Fibroblast of lung (primary cell): Measurements from ENCODE around the gene CKLF. TPM values are rescaled to one million over a fixed set of nuclear protein-coding genes. Genes with fewer than 3 reads are reported as not detected.
"Not testable (repeated sequence)": the region's sequence is repeated elsewhere in the genome, so short reads cannot be mapped to it uniquely, and the experiment has no call there.

Experiments
- DNase-seq, 2 donors: peaks; one replicate each; pipeline versions ENCODE4 v3.0.0 to v3.0.0-alpha.2; 2010; ENCODE audit warnings: low read depth in 2 of 2
- H2AFZ ChIP-seq: 2 replicates; pipeline ENCODE4 v1.5.1; 2012; ENCODE audit warnings: low read length, control low read depth, inconsistent platforms
- H3K27ac ChIP-seq: 2 replicates; pipeline ENCODE4 v1.5.1; 2011; ENCODE audit warnings: low read length, control low read depth; ENCODE audit not compliant: insufficient read depth
- H3K27me3 ChIP-seq: 2 replicates; pipeline ENCODE4 v1.5.1; 2011; ENCODE audit warnings: mild to moderate bottlenecking, low read length; ENCODE audit not compliant: control insufficient read depth, insufficient read depth
- H3K36me3 ChIP-seq: 2 replicates; pipeline ENCODE4 v1.5.1; 2011; ENCODE audit warnings: low read length; ENCODE audit not compliant: control insufficient read depth, insufficient read depth
- H3K4me1 ChIP-seq: 2 replicates; pipeline ENCODE4 v1.5.1; 2011; ENCODE audit warnings: low read length; ENCODE audit not compliant: control insufficient read depth, insufficient read depth; ENCODE audit errors: extremely low read depth
- H3K4me2 ChIP-seq: 2 replicates; pipeline ENCODE4 v1.5.1; 2011; ENCODE audit warnings: low read length, control low read depth; ENCODE audit not compliant: insufficient read depth; ENCODE audit errors: extremely low read depth
- H3K4me3 ChIP-seq, 4 experiments: fragments of 200-600 bp in 1 of 4; sonication (generic) in 1 of 4; replicated peaks in 1 of 4; 2 replicates each; pipeline ENCODE4 v1.5.1; 2011 to 2016; ENCODE audit warnings: low read length in 4 of 4, low read depth in 3 of 4, mild to moderate bottlenecking in 3 of 4, control low read depth in 2 of 4, inconsistent platforms in 1 of 4, mixed read lengths in 1 of 4; ENCODE audit not compliant: insufficient read depth in 1 of 4; ENCODE audit errors: control extremely low read depth in 1 of 4
- H3K79me2 ChIP-seq: 2 replicates; pipeline ENCODE4 v1.5.1; 2012; ENCODE audit warnings: mild to moderate bottlenecking, low read length, inconsistent platforms; ENCODE audit not compliant: control insufficient read depth, insufficient read depth
- H3K9ac ChIP-seq: 2 replicates; pipeline ENCODE4 v1.5.1; 2011; ENCODE audit warnings: mild to moderate bottlenecking, low read length, control low read depth; ENCODE audit not compliant: insufficient read depth
- H3K9me3 ChIP-seq: 2 replicates; pipeline ENCODE4 v1.5.1; 2012; ENCODE audit warnings: low read depth, low read length; ENCODE audit not compliant: control insufficient read depth, insufficient read depth
- H4K20me1 ChIP-seq: 2 replicates; pipeline ENCODE4 v1.5.1; 2011; ENCODE audit warnings: low read length; ENCODE audit not compliant: control insufficient read depth, insufficient read depth; ENCODE audit errors: extremely low read depth
- CTCF ChIP-seq, 2 donors: IDR thresholded peaks in 1 of 2; conservative IDR thresholded peaks in 1 of 2; 1 replicate in 1 of 2; 2 replicates in 1 of 2; pipeline ENCODE4 v1.5.1; 2011 to 2012; ENCODE audit warnings: low read length in 2 of 2, control low read depth in 1 of 2, inconsistent platforms in 1 of 2, low read depth in 1 of 2, mild to moderate bottlenecking in 1 of 2
- EZH2 ChIP-seq: IDR thresholded peaks from 2 replicates; pipeline ENCODE4 v1.5.1; 2012; ENCODE audit warnings: low read length, control low read depth, mild to moderate bottlenecking; ENCODE audit errors: missing control alignments
- polyA plus RNA-seq, 2 donors: library from polyadenylated mRNA; depleted of rRNA in 1 of 2; stranded (reverse) in 1 of 2; unstranded in 1 of 2; fragments of >200 nt; gene quantifications; 2 replicates each; pipeline ENCODE4 v1.2.1, GENCODE V29; 2011 to 2012; ENCODE audit warnings: missing spikeins in 1 of 2
- total RNA-seq: library from RNA; depleted of rRNA; stranded (reverse); fragments of >200 nt; gene quantifications from 2 replicates; pipeline ENCODE4 v1.2.1, GENCODE V29; 2014

CKLF gene
- total and polyA plus RNA-seq, 2 donors (not counting 1 experiment from before 2014, with no cell fraction given) = 41.9 to 70.9 TPM

- Histone ChIP-seq H3K9ac (no peak overlapping the region), H3K79me2 (no peaks in the 10 kb centered on the region), H3K4me3 (no peak overlapping the region), H3K27ac (no peak overlapping the region), H3K27me3 (peaks cover 4% of the 10 kb centered on the region), H3K4me1 (no peaks in the 10 kb centered on the region), H3K4me2 (no peak overlapping the region), H3K9me3 (no peaks in the 10 kb centered on the region), H2AFZ (no peak overlapping the region), H3K36me3 (no peaks in the 10 kb centered on the region), H4K20me1 (no peaks in the 10 kb centered on the region)
- no peak for TF ChIP-seq EZH2
- TF ChIP-seq CTCF (conservative IDR thresholded peaks at IDR 0.05 in 1 of 2, IDR thresholded peaks at IDR 0.05 in 1 of 2; ENCODE audit: low read depth in 1 of 2, low read length in 2 of 2) = no peak
- DNase-seq = no peak
Observed at GRCh38 chr16:66592241-66592640, 39.9 kb downstream of the CKLF start.

DNA sequence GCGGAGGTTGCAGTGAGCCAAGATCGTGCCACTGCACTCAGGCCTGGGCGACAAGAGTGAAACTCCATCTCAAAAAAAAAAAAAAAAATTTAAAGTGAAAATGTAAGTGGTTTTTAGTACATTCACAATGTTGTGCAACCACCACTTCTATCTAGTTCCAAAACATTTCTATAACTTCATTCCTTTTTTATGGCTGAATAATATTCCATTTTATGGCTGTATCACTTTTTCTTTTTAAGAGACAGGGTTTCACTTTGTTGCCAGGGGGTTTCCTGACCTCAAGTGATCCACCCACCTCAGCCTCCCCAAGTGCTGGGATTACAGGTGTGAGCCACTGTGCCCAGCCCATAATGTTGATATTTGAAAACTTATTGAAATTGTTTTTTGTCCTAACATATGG lies 40.4 kb downstream of the CKLF start:
- TF ChIP-seq CTCF (conservative IDR thresholded peaks at IDR 0.05 in 1 of 2, IDR thresholded peaks at IDR 0.05 in 1 of 2; ENCODE audit: low read depth in 1 of 2, low read length in 2 of 2) (no peak), EZH2 (no peak)
- no peak overlapping the region for H2AFZ ChIP-seq
- H3K9me3 ChIP-seq = no peaks in the 10 kb centered on the region
- H3K27me3 ChIP-seq = peaks cover 4% of the 10 kb centered on the region
- H3K4me1 ChIP-seq = no peaks in the 10 kb centered on the region
- H3K79me2 ChIP-seq = no peaks in the 10 kb centered on the region
- H3K9ac ChIP-seq = no peak overlapping the region
- no peaks in the 10 kb centered on the region for H4K20me1 ChIP-seq
- H3K4me3 ChIP-seq = no peak overlapping the region
- no peak overlapping the region for H3K27ac ChIP-seq
- no peak for DNase-seq
- no peak overlapping the region for H3K4me2 ChIP-seq
- H3K36me3 ChIP-seq = no peaks in the 10 kb centered on the region

- no peak overlapping the region for H3K4me2 ChIP-seq
- no peak overlapping the region for H3K4me3 ChIP-seq
- H3K9me3 ChIP-seq = no peaks in the 10 kb centered on the region
- H3K27ac ChIP-seq = no peak overlapping the region
- no peaks in the 10 kb centered on the region for H3K79me2 ChIP-seq
- H3K36me3 ChIP-seq = no peaks in the 10 kb centered on the region
- DNase-seq = no peak
- TF ChIP-seq CTCF (conservative IDR thresholded peaks at IDR 0.05 in 1 of 2, IDR thresholded peaks at IDR 0.05 in 1 of 2; ENCODE audit: low read depth in 1 of 2, low read length in 2 of 2) (no peak), EZH2 (no peak)
- no peak overlapping the region for H3K9ac ChIP-seq
- no peak overlapping the region for H2AFZ ChIP-seq
- no peaks in the 10 kb centered on the region for H3K4me1 ChIP-seq
- no peaks in the 10 kb centered on the region for H4K20me1 ChIP-seq
- H3K27me3 ChIP-seq = peaks cover 6% of the 10 kb centered on the region
Observed at GRCh38 chr16:66594739-66595138, 42.4 kb downstream of the CKLF start.

- H3K4me1 ChIP-seq, H3K27me3 ChIP-seq, H3K4me3 ChIP-seq, H3K9me3 ChIP-seq, H3K27ac ChIP-seq, H4K20me1 ChIP-seq, H3K79me2 ChIP-seq, H3K9ac ChIP-seq, H3K4me2 ChIP-seq, H3K36me3 ChIP-seq, H2AFZ ChIP-seq, DNase-seq: not testable (repeated sequence)
Observed at GRCh38 chr16:66596559-66596958, 44.2 kb downstream of the CKLF start.
